Thyroid gland (tissue), 4 donors: Measurements from ENCODE around the gene XYLB.

Source experiments
- POLR2A ChIP-seq, 2 donors: fragments of 450-650 bp; IDR thresholded peaks; one replicate each; pipeline ENCODE4 v1.6.1; 2017; ENCODE audit warnings: antibody characterized with exemption in 2 of 2, mild to moderate bottlenecking in 2 of 2, moderate library complexity in 1 of 2
- TF ChIP-seq, protein P1 (sequence below), 6 experiments: fragments of 200-600 bp in 3 of 6; fragments of 450-650 bp in 3 of 6; sonication (generic) in 3 of 6; IDR thresholded peaks; one replicate each; pipeline ENCODE4 v1.5.1; 2016 to 2019; ENCODE audit warnings: antibody characterized with exemption in 6 of 6, mild to moderate bottlenecking in 2 of 6, inconsistent platforms in 1 of 6, moderate library complexity in 1 of 6

DNA sequence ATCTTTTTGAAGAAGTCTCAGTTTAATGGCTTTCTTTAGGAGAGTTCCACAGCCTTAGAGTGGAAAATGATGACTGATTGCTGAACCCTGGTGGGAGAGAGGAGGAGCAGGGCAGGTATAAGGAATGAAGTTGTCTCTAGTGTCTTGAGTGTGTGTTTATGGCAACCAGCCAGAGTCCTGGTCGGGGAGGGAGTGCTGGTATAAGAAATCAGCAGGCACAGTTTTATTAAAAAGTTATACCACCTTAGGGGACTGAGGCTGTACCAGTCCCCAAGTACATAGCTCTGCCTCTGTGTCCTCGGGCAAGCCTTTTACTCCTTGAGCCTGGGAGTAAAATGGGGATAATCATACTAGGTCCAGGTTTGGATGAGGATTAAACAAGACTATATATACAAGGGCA is 34.6 kb upstream of the XYLB start:
- TF ChIP-seq, protein P1, sequence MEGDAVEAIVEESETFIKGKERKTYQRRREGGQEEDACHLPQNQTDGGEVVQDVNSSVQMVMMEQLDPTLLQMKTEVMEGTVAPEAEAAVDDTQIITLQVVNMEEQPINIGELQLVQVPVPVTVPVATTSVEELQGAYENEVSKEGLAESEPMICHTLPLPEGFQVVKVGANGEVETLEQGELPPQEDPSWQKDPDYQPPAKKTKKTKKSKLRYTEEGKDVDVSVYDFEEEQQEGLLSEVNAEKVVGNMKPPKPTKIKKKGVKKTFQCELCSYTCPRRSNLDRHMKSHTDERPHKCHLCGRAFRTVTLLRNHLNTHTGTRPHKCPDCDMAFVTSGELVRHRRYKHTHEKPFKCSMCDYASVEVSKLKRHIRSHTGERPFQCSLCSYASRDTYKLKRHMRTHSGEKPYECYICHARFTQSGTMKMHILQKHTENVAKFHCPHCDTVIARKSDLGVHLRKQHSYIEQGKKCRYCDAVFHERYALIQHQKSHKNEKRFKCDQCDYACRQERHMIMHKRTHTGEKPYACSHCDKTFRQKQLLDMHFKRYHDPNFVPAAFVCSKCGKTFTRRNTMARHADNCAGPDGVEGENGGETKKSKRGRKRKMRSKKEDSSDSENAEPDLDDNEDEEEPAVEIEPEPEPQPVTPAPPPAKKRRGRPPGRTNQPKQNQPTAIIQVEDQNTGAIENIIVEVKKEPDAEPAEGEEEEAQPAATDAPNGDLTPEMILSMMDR (IDR thresholded peaks at IDR 0.05), result no peak
- no peak for TF ChIP-seq POLR2A (IDR thresholded peaks at IDR 0.05)
